HepG2 (cell line): Measurements from ENCODE around the gene RACGAP1. TPM values are rescaled to one million over a fixed set of nuclear protein-coding genes. Genes with fewer than 3 reads are reported as not detected.

Experiments used
- CBX1 ChIP-seq: IDR thresholded peaks from one replicate; pipeline ENCODE4 v1.6.1; 2016; ENCODE audit warnings: antibody characterized with exemption, low read depth
- CCDC6 ChIP-seq: sonication (generic); formaldehyde crosslinking; IDR thresholded peaks from 2 replicates; pipeline ENCODE4 v1.8.1; 2022; ENCODE audit warnings: mild to moderate bottlenecking, missing genetic modification reagents, moderate library complexity
- SRY ChIP-seq: sonication (generic); formaldehyde crosslinking; IDR thresholded peaks from 2 replicates; pipeline ENCODE4 v1.8.0; 2022; ENCODE audit warnings: mild to moderate bottlenecking, missing genetic modification reagents
- STAG1 ChIP-seq: sonication (generic); formaldehyde crosslinking; IDR thresholded peaks from 2 replicates; pipeline ENCODE4 v1.4.0; 2020; ENCODE audit warnings: missing genetic modification reagents
- TP53 ChIP-seq: sonication (generic); formaldehyde crosslinking; conservative IDR thresholded peaks from 2 replicates; pipeline ENCODE4 v1.4.0; 2020; ENCODE audit warnings: missing genetic modification reagents
- ZNF326 ChIP-seq: sonication (generic); formaldehyde crosslinking; IDR thresholded peaks from 2 replicates; pipeline ENCODE4 v1.4.0; 2020; ENCODE audit warnings: missing genetic modification reagents, borderline replicate concordance
- ZSCAN30 ChIP-seq: sonication (generic); formaldehyde crosslinking; IDR thresholded peaks from 2 replicates; pipeline ENCODE4 v1.5.0; 2020; ENCODE audit warnings: mild to moderate bottlenecking, missing genetic modification reagents
- polyA plus RNA-seq, 8 experiments: library from polyadenylated mRNA; depleted of rRNA in 3 of 8; stranded (reverse) in 7 of 8; unstranded in 1 of 8; fragments of >200 nt; fragmentation: Illumina TruSeq in 4 of 8; extraction: Trizol in 4 of 8; gene quantifications; 2 replicates each; pipeline versions ENCODE4 v1.2.1 to v1.2.3, GENCODE V29; 2011 to 2016; ENCODE audit warnings: low read depth in 4 of 8, missing spikeins in 1 of 8, mixed read lengths in 1 of 8; ENCODE audit not compliant: insufficient read depth in 1 of 8
- total RNA-seq, 5 experiments: library from RNA; depleted of rRNA; stranded (reverse); fragments of >200 nt; fragmentation: Illumina TruSeq; extraction: Trizol; gene quantifications; 2 replicates each; pipeline ENCODE4 v1.2.3, GENCODE V29; 2016; ENCODE audit warnings: low read depth in 1 of 5
- TF ChIP-seq, protein P1 (sequence below): sonication (generic); formaldehyde crosslinking; IDR thresholded peaks from 2 replicates; pipeline ENCODE4 v1.5.1; 2020; ENCODE audit warnings: mild to moderate bottlenecking, missing genetic modification reagents, borderline replicate concordance
- TF ChIP-seq, protein P2 (sequence below): sonication (generic); formaldehyde crosslinking; IDR thresholded peaks from 2 replicates; pipeline ENCODE4 v1.4.0; 2020; ENCODE audit warnings: missing genetic modification reagents, borderline replicate concordance
- TF ChIP-seq, protein P3 (sequence below): sonication (generic); formaldehyde crosslinking; conservative IDR thresholded peaks from 2 replicates; pipeline ENCODE4 v1.8.0; 2022; ENCODE audit warnings: missing genetic modification reagents
- TF ChIP-seq, protein P4 (sequence below): sonication (generic); formaldehyde crosslinking; IDR thresholded peaks from 2 replicates; pipeline ENCODE4 v1.4.0; 2020; ENCODE audit warnings: mild to moderate bottlenecking, missing genetic modification reagents
- TF ChIP-seq, protein P5 (sequence below): IDR thresholded peaks from 2 replicates; pipeline ENCODE4 v1.6.1; 2016; ENCODE audit warnings: low read depth, control low read depth
- TF ChIP-seq, protein P6 (sequence below): IDR thresholded peaks from 2 replicates; pipeline ENCODE4 v1.6.1; 2016; ENCODE audit warnings: mild to moderate bottlenecking

The RACGAP1 gene
- total and polyA plus RNA-seq, 2 of the 13 experiments (the other 11 are each of a cell fraction or from before 2014, with no cell fraction given) = 16.7 to 57.9 TPM

DNA sequence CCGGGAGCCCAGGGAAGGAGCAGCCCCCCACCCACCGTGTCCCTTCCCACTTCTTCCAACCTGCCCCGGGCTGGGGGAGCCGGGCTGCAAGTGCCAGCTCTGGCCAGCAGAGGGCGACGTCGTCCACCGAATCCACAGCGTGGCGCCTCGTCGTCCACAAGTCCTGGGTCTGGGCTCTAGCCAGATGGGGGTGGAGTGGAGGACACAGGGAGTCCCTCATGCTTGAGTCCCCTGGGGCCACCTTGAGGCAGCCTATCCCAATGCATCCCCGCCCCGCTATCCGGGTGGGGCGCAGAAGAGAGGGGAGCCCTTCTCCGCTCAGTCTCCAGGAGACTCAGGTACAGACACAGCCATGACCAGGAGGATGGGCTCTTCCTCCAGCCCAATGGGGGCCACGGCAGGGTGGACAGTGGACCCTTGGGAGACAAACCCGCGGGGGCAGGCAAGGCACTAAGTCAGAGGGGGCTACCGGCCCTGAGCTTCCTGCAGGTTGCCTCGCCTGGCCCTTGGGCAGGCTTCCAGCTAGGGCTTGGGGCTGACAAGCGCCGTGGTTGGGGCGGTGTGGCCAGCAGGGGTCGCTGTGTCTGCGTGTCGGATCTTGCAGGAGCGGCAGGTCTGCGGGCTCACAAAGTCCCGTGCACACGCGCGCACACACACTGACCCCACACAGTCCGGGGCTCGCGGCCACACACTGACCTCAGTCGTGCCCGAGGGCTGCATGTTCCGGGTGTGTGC lies 58.1 kb downstream of the RACGAP1 start (continued):
- TF ChIP-seq, protein P1, sequence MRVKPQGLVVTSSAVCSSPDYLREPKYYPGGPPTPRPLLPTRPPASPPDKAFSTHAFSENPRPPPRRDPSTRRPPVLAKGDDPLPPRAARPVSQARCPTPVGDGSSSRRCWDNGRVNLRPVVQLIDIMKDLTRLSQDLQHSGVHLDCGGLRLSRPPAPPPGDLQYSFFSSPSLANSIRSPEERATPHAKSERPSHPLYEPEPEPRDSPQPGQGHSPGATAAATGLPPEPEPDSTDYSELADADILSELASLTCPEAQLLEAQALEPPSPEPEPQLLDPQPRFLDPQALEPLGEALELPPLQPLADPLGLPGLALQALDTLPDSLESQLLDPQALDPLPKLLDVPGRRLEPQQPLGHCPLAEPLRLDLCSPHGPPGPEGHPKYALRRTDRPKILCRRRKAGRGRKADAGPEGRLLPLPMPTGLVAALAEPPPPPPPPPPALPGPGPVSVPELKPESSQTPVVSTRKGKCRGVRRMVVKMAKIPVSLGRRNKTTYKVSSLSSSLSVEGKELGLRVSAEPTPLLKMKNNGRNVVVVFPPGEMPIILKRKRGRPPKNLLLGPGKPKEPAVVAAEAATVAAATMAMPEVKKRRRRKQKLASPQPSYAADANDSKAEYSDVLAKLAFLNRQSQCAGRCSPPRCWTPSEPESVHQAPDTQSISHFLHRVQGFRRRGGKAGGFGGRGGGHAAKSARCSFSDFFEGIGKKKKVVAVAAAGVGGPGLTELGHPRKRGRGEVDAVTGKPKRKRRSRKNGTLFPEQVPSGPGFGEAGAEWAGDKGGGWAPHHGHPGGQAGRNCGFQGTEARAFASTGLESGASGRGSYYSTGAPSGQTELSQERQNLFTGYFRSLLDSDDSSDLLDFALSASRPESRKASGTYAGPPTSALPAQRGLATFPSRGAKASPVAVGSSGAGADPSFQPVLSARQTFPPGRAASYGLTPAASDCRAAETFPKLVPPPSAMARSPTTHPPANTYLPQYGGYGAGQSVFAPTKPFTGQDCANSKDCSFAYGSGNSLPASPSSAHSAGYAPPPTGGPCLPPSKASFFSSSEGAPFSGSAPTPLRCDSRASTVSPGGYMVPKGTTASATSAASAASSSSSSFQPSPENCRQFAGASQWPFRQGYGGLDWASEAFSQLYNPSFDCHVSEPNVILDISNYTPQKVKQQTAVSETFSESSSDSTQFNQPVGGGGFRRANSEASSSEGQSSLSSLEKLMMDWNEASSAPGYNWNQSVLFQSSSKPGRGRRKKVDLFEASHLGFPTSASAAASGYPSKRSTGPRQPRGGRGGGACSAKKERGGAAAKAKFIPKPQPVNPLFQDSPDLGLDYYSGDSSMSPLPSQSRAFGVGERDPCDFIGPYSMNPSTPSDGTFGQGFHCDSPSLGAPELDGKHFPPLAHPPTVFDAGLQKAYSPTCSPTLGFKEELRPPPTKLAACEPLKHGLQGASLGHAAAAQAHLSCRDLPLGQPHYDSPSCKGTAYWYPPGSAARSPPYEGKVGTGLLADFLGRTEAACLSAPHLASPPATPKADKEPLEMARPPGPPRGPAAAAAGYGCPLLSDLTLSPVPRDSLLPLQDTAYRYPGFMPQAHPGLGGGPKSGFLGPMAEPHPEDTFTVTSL = no peak
- TF ChIP-seq, protein P2, sequence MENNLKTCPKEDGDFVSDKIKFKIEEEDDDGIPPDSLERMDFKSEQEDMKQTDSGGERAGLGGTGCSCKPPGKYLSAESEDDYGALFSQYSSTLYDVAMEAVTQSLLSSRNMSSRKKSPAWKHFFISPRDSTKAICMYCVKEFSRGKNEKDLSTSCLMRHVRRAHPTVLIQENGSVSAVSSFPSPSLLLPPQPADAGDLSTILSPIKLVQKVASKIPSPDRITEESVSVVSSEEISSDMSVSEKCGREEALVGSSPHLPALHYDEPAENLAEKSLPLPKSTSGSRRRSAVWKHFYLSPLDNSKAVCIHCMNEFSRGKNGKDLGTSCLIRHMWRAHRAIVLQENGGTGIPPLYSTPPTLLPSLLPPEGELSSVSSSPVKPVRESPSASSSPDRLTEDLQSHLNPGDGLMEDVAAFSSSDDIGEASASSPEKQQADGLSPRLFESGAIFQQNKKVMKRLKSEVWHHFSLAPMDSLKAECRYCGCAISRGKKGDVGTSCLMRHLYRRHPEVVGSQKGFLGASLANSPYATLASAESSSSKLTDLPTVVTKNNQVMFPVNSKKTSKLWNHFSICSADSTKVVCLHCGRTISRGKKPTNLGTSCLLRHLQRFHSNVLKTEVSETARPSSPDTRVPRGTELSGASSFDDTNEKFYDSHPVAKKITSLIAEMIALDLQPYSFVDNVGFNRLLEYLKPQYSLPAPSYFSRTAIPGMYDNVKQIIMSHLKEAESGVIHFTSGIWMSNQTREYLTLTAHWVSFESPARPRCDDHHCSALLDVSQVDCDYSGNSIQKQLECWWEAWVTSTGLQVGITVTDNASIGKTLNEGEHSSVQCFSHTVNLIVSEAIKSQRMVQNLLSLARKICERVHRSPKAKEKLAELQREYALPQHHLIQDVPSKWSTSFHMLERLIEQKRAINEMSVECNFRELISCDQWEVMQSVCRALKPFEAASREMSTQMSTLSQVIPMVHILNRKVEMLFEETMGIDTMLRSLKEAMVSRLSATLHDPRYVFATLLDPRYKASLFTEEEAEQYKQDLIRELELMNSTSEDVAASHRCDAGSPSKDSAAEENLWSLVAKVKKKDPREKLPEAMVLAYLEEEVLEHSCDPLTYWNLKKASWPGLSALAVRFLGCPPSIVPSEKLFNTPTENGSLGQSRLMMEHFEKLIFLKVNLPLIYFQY (CRISPR knock-in tag) = peak; percentile 61; the same call in 1 of the 2 replicates
- TF ChIP-seq CCDC6 (CRISPR knock-in tag) (no peak), STAG1 (peak; percentile 96), TP53 (CRISPR knock-in tag) (no peak), ZSCAN30 (CRISPR knock-in tag) (no peak), SRY (CRISPR knock-in tag) (0 out of 2 replicates have a peak, but pooled peaks have one; percentile 51), ZNF326 (CRISPR knock-in tag) (no peak), CBX1 (no peak)
- TF ChIP-seq, protein P3, sequence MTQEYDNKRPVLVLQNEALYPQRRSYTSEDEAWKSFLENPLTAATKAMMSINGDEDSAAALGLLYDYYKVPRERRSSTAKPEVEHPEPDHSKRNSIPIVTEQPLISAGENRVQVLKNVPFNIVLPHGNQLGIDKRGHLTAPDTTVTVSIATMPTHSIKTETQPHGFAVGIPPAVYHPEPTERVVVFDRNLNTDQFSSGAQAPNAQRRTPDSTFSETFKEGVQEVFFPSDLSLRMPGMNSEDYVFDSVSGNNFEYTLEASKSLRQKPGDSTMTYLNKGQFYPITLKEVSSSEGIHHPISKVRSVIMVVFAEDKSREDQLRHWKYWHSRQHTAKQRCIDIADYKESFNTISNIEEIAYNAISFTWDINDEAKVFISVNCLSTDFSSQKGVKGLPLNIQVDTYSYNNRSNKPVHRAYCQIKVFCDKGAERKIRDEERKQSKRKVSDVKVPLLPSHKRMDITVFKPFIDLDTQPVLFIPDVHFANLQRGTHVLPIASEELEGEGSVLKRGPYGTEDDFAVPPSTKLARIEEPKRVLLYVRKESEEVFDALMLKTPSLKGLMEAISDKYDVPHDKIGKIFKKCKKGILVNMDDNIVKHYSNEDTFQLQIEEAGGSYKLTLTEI (CRISPR knock-in tag) = no peak
- TF ChIP-seq, protein P4, sequence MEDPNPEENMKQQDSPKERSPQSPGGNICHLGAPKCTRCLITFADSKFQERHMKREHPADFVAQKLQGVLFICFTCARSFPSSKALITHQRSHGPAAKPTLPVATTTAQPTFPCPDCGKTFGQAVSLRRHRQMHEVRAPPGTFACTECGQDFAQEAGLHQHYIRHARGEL (CRISPR knock-in tag) = 0 out of 2 replicates have a peak, but pooled peaks have one; percentile 79
- TF ChIP-seq, protein P5, sequence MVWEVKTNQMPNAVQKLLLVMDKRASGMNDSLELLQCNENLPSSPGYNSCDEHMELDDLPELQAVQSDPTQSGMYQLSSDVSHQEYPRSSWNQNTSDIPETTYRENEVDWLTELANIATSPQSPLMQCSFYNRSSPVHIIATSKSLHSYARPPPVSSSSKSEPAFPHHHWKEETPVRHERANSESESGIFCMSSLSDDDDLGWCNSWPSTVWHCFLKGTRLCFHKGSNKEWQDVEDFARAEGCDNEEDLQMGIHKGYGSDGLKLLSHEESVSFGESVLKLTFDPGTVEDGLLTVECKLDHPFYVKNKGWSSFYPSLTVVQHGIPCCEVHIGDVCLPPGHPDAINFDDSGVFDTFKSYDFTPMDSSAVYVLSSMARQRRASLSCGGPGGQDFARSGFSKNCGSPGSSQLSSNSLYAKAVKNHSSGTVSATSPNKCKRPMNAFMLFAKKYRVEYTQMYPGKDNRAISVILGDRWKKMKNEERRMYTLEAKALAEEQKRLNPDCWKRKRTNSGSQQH = 0 out of 2 replicates have a peak, but pooled peaks have one; percentile 30
- TF ChIP-seq, protein P6, sequence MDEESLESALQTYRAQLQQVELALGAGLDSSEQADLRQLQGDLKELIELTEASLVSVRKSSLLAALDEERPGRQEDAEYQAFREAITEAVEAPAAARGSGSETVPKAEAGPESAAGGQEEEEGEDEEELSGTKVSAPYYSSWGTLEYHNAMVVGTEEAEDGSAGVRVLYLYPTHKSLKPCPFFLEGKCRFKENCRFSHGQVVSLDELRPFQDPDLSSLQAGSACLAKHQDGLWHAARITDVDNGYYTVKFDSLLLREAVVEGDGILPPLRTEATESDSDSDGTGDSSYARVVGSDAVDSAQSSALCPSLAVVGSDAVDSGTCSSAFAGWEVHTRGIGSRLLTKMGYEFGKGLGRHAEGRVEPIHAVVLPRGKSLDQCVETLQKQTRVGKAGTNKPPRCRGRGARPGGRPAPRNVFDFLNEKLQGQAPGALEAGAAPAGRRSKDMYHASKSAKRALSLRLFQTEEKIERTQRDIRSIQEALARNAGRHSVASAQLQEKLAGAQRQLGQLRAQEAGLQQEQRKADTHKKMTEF (CRISPR knock-in tag) = peak; percentile 65
